GM18526 (cell line): ENCODE data around the gene MYLK.

Experiments used
- POLR2A ChIP-seq: IDR thresholded peaks from 3 replicates; pipeline ENCODE4 v1.6.1; 2011; ENCODE audit not compliant: insufficient read length; ENCODE audit errors: extremely low read depth

MYLK gene

GRCh38 chr3:123700791-123701722, 183.1 kb downstream of the MYLK start:
- TF ChIP-seq POLR2A = no peak

GRCh38 chr3:123698813-123699212, 185.3 kb downstream of the MYLK start:
- TF ChIP-seq POLR2A = no peak

- no peak for TF ChIP-seq POLR2A
Measured at GRCh38 chr3:123696808-123697207, 187.3 kb downstream of the MYLK start.

GRCh38 chr3:123695731-123696640, 188.1 kb downstream of the MYLK start:
- TF ChIP-seq POLR2A = no peak

GRCh38 chr3:123695152-123695551, 189.0 kb downstream of the MYLK start:
- no peak for TF ChIP-seq POLR2A

GRCh38 chr3:123694366-123695087, 189.6 kb downstream of the MYLK start:
- no peak for TF ChIP-seq POLR2A

- no peak for TF ChIP-seq POLR2A
Measured at GRCh38 chr3:123693584-123694190, 190.4 kb downstream of the MYLK start.

GRCh38 chr3:123692671-123693070, 191.5 kb downstream of the MYLK start:
- TF ChIP-seq POLR2A = no peak

GRCh38 chr3:123692041-123692440, 192.1 kb downstream of the MYLK start:
- TF ChIP-seq POLR2A = no peak

- TF ChIP-seq POLR2A = no peak
Measured at GRCh38 chr3:123689831-123690230, 194.3 kb downstream of the MYLK start.

- no peak for TF ChIP-seq POLR2A
Measured at GRCh38 chr3:123688241-123688747, 195.8 kb downstream of the MYLK start.

GRCh38 chr3:123687286-123687685, 196.8 kb downstream of the MYLK start:
- no peak for TF ChIP-seq POLR2A

GRCh38 chr3:123686251-123686650, 197.9 kb downstream of the MYLK start:
- no peak for TF ChIP-seq POLR2A

- no peak for TF ChIP-seq POLR2A
Measured at GRCh38 chr3:123685780-123686179, 198.4 kb downstream of the MYLK start.
